MM.1S (cell line): Measurements from ENCODE around the gene TIMM10.

Experiments used
- DNase-seq: peaks from one replicate; pipeline ENCODE4 v3.0.0-alpha.2; 2015
- H2AFZ ChIP-seq: fragments of 300-600 bp; sonication (generic); 2 replicates; pipeline ENCODE4 v1.6.0; 2016; ENCODE audit warnings: antibody characterized with exemption, low read length
- H3F3A ChIP-seq: fragments of 300-600 bp; sonication (generic); 2 replicates; pipeline ENCODE4 v1.6.1; 2016; ENCODE audit warnings: mild to moderate bottlenecking, antibody characterized with exemption, low read length, moderate library complexity, mixed read lengths; ENCODE audit not compliant: insufficient read depth
- H3K27ac ChIP-seq: fragments of 300-600 bp; sonication (generic); 2 replicates; pipeline ENCODE4 v1.5.1; 2016; ENCODE audit warnings: mild to moderate bottlenecking, low read length
- H3K27me3 ChIP-seq: fragments of 300-600 bp; sonication (generic); replicated peaks from 2 replicates; pipeline ENCODE4 v1.6.0; 2016; ENCODE audit warnings: low read length; ENCODE audit not compliant: insufficient read depth
- H3K36me3 ChIP-seq: fragments of 300-600 bp; sonication (generic); replicated peaks from 2 replicates; pipeline ENCODE4 v1.6.1; 2016; ENCODE audit warnings: mild to moderate bottlenecking, low read length, mixed read lengths; ENCODE audit not compliant: insufficient read depth
- H3K4me1 ChIP-seq: fragments of 300-600 bp; sonication (generic); 2 replicates; pipeline ENCODE4 v1.6.1; 2016; ENCODE audit warnings: low read length, mixed read lengths
- H3K4me2 ChIP-seq: fragments of 300-600 bp; sonication (generic); 2 replicates; pipeline ENCODE4 v1.6.0; 2016; ENCODE audit warnings: low read depth, low read length
- H3K4me3 ChIP-seq: fragments of 300-600 bp; sonication (generic); 2 replicates; pipeline ENCODE4 v1.5.1; 2016; ENCODE audit warnings: low read length, mixed read lengths
- H3K79me2 ChIP-seq: fragments of 300-600 bp; sonication (generic); 2 replicates; pipeline ENCODE4 v1.6.1; 2016; ENCODE audit warnings: mixed run types, low read length, mixed read lengths
- H3K9ac ChIP-seq: fragments of 300-600 bp; sonication (generic); 2 replicates; pipeline ENCODE4 v1.6.1; 2016; ENCODE audit warnings: low read length, mixed read lengths
- H3K9me2 ChIP-seq: fragments of 300-600 bp; sonication (generic); replicated peaks from 2 replicates; pipeline ENCODE4 v1.6.1; 2016; ENCODE audit warnings: mild to moderate bottlenecking, low read length, mixed read lengths; ENCODE audit not compliant: insufficient read depth
- H3K9me3 ChIP-seq: fragments of 300-600 bp; sonication (generic); replicated peaks from 2 replicates; pipeline ENCODE4 v1.6.1; 2016; ENCODE audit warnings: mild to moderate bottlenecking, low read length, mixed read lengths; ENCODE audit not compliant: insufficient read depth
- H4K20me1 ChIP-seq: fragments of 300-600 bp; sonication (generic); 2 replicates; pipeline ENCODE4 v1.6.1; 2016; ENCODE audit warnings: mild to moderate bottlenecking, low read length, moderate library complexity, mixed read lengths; ENCODE audit not compliant: insufficient read depth
- EZH2 ChIP-seq: fragments of 300-600 bp; sonication (generic); optimal IDR thresholded peaks from 2 replicates; pipeline ENCODE3; 2017; ENCODE audit warnings: low read depth, mild to moderate bottlenecking, antibody characterized with exemption, low read length, mixed read lengths
- EZH2phosphoT487 ChIP-seq: fragments of 300-600 bp; sonication (generic); IDR thresholded peaks from 2 replicates; pipeline ENCODE4 v1.6.1; 2018; ENCODE audit warnings: antibody characterized with exemption, low read length
- TF ChIP-seq, protein P1 (sequence below): fragments of 300-600 bp; sonication (generic); IDR thresholded peaks from 2 replicates; pipeline ENCODE4 v1.5.1; 2016; ENCODE audit warnings: antibody characterized with exemption, low read length, mixed read lengths

TIMM10 gene

GRCh38 chr11:57487920-57488659, 42.5 kb downstream of the TIMM10 start:
- Histone ChIP-seq H3K9me3 (no peaks in the 10 kb centered on the region), H3K4me3 (no peak overlapping the region), H3K36me3 (no peaks in the 10 kb centered on the region), H4K20me1 (no peaks in the 10 kb centered on the region), H3K4me1 (peaks cover 22% of the 10 kb centered on the region), H3F3A (no peaks in the 10 kb centered on the region), H3K4me2 (no peak overlapping the region), H3K9me2 (no peaks in the 10 kb centered on the region), H2AFZ (no peak overlapping the region), H3K27me3 (no peaks in the 10 kb centered on the region), H3K79me2 (no peaks in the 10 kb centered on the region), H3K27ac (no peak overlapping the region), H3K9ac (no peak overlapping the region)
- TF ChIP-seq EZH2 (no peak), EZH2phosphoT487 (no peak)
- TF ChIP-seq, protein P1, sequence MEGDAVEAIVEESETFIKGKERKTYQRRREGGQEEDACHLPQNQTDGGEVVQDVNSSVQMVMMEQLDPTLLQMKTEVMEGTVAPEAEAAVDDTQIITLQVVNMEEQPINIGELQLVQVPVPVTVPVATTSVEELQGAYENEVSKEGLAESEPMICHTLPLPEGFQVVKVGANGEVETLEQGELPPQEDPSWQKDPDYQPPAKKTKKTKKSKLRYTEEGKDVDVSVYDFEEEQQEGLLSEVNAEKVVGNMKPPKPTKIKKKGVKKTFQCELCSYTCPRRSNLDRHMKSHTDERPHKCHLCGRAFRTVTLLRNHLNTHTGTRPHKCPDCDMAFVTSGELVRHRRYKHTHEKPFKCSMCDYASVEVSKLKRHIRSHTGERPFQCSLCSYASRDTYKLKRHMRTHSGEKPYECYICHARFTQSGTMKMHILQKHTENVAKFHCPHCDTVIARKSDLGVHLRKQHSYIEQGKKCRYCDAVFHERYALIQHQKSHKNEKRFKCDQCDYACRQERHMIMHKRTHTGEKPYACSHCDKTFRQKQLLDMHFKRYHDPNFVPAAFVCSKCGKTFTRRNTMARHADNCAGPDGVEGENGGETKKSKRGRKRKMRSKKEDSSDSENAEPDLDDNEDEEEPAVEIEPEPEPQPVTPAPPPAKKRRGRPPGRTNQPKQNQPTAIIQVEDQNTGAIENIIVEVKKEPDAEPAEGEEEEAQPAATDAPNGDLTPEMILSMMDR, result no peak
- no peak for DNase-seq

DNA sequence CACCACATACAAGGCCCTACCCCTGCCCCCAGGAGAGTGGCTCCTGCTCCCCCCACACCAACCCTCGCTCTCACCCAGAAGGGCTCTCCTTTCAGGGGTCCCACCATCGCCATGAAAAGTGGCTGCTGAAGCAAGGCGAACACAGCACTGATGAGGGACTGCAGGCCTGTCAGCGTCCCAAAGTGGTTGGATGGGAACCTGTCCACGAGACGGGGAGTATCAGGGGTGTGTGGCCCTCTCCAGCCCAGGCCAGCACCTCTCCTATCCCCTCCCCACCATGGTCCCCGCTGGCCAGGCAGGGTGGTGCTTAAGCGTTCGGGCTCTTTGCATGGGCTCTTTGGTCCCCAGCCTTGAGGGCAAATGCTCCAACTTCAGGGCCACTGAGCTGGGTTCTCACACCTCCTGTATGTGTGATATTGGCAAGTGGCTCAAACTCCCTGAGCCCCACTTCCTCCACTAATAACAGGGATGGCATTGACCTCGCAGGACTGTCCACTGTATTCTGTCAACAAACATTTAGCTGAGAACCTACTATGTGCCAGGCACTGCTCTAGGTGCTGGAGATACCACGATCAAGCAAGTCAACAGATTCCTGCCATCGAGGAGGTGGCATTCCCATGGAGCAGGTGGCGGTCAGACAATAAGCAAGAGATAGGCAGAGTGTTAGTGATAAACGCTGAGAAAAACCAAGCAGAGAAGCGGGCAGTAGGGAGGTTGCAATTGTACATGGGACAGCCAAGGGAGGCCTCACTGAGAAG, 43.4 kb downstream of the TIMM10 start:
- no peaks in the 10 kb centered on the region for H3K79me2 ChIP-seq
- H3K36me3 ChIP-seq, result no peaks in the 10 kb centered on the region
- H3K9me2 ChIP-seq, result no peaks in the 10 kb centered on the region
- H3F3A ChIP-seq, result no peaks in the 10 kb centered on the region
- H3K4me1 ChIP-seq, result peaks cover 21% of the 10 kb centered on the region
- TF ChIP-seq, protein P1, result no peak
- TF ChIP-seq EZH2 (no peak), EZH2phosphoT487 (no peak)
- no peak for DNase-seq
- H3K27ac ChIP-seq, result no peak overlapping the region
- no peak overlapping the region for H3K9ac ChIP-seq
- H4K20me1 ChIP-seq, result no peaks in the 10 kb centered on the region
- H2AFZ ChIP-seq, result no peak overlapping the region
- H3K4me3 ChIP-seq, result no peak overlapping the region
- H3K9me3 ChIP-seq, result no peaks in the 10 kb centered on the region
- H3K4me2 ChIP-seq, result no peak overlapping the region
- H3K27me3 ChIP-seq, result peaks cover 7% of the 10 kb centered on the region; the same call in 1 of the 2 replicates

DNA sequence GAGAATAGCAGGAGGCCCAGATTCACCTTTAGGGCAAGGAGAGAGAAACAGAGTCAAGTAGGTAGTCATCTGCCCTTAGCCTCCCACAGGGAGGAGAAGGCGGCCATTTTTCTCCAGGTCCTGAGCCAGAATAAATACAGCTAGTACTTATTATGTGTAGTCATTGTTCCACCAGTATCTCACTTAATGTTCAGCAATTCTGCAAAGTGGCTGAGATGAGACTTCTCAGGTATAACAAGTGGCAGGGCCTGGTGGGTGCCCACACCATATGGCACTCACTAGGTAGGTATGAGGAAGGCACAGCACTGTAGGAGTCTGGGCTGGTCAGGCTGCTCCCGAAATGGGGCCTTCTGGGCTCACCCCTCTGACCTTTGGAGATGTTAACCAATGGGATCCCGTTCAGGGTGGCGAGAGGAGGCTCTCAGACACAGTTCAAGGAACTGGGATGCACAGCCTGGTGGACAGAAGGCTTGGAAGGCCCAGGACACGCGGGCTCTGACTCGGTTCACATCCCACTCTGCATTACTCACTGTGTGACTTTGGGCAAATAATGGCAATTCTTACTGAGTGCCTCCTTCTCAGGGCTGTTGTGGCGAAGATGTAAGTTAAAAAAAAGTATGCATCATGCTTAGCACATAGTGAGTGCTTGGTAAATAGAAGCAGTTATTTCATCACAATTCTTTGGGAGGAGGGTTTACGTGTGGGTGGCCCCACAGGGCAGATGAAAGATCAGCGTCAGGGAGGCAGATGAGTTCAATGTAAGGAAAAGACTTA, 45.1 kb downstream of the TIMM10 start:
- Histone ChIP-seq H2AFZ (no peak overlapping the region), H3K27ac (no peak overlapping the region), H3K4me2 (no peak overlapping the region), H3K9ac (no peak overlapping the region), H3K4me1 (peaks cover 21% of the 10 kb centered on the region), H3K79me2 (no peaks in the 10 kb centered on the region), H3K27me3 (peaks cover 9% of the 10 kb centered on the region; the same call in 1 of the 2 replicates), H3F3A (no peaks in the 10 kb centered on the region), H3K4me3 (no peak overlapping the region), H3K9me3 (no peaks in the 10 kb centered on the region), H4K20me1 (no peaks in the 10 kb centered on the region), H3K9me2 (no peaks in the 10 kb centered on the region), H3K36me3 (no peaks in the 10 kb centered on the region)
- no peak for DNase-seq
- no peak for TF ChIP-seq EZH2
- TF ChIP-seq, protein P1, result no peak
